Measurements from ENCODE around the gene THRSP.

The THRSP gene

GRCh38 chr11:78097666-78098385 is 34.2 kb downstream of the THRSP start:
- no peak for DNase-seq (ENCODE audit: low read depth)

GRCh38 chr11:78099666-78100065 is 36.0 kb downstream of the THRSP start:
- no peak for DNase-seq (ENCODE audit: low read depth)

GRCh38 chr11:78100261-78100660 is 36.6 kb downstream of the THRSP start:
- DNase-seq (ENCODE audit: low read depth), result no peak

- DNase-seq (ENCODE audit: low read depth), result no peak
These were observed 37.2 kb downstream of the THRSP start for GRCh38 chr11:78100676-78101472.

DNA sequence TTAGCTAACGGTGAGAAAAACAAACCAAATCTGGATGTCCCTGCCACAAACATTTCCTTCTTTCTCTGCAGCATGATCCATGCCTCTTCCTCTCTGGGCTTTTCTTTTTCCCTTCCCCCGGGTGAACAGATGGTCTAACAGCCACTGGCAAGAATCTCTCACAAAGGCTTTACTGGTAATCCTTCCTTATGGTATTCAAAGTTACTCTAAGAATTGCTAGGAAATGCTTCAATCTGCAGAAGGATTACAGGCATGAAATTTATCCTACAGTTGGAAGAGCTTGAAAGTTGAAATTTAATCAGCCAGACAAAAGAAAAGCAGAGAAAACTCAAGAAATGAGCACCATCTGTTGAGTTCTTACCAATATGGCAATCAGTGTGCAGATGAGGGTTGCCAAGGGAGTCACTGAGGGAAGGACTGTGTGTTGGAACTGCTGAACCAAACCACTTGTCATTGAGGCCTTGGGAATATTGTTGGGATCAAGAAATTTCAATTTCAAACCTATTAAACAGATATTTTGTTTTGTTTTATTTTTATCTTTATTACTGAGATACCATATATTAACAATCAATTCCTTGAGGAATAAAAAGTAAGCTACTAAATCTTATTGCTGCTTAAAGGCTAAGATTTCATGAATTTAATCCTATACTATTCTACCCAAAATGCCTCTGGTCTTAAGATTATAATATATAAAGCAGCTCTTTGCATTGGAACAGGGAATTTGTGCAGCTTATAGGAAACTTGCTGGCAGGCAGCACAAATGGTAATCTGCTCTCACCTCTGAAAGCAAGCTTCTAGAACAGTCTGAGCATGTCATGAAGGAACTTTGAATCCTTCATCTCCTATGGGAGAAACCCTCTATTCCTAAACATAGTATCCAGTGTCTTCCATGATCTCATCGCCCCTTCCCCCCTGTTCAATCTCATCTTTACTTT is 45.7 kb downstream of the THRSP start:
- DNase-seq (ENCODE audit: low read depth), result no peak

DNA sequence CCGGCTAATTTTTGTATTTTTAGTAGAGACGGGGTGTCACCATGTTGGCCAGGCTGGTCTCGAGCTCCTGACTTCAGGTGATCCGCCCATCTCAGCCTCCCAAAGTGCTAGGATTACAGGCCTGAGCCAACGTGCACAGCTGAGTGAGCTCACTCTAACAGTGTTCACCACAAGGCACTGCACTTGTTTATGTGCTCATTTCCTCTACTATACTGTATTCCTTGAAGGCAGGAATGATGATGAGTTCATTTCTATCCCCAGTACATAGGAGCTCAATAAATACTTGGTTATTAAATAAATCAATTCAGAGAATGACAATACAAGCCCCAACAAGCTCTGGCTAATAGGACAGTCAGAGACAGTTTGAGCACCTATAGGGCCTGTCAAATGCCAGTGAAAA is 46.7 kb downstream of the THRSP start:
- DNase-seq (ENCODE audit: low read depth), result no peak

DNA sequence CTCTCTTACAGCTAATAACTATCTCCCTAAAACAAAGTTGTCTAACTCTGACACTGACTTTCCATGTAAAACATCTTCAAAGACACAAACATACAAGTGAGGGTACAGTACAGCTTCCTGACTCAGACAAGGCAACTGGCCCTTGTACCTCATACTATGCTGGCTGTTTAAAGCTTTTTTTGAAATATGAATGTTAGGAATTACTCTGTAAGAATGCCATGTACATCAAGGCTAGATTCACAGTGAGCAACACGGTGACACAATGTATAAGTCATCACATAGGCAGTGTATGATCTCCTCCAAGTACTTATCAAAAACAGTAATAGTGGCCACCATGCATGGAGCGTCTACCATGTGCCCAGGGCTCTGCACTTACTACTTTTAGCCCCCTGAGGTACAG is 47.2 kb downstream of the THRSP start:
- no peak for DNase-seq (ENCODE audit: low read depth)

GRCh38 chr11:78111298-78111697 is 47.6 kb downstream of the THRSP start:
- DNase-seq (ENCODE audit: low read depth), result no peak

- DNase-seq (ENCODE audit: low read depth), result no peak
These were observed 49.1 kb downstream of the THRSP start for GRCh38 chr11:78112582-78113275.

All from GM04504 (cell line).